ENCODE measurements around the gene UBE2Q2.

- TF ChIP-seq POLR2AphosphoS5 (IDR thresholded peaks at IDR 0.05; ENCODE audit: borderline replicate concordance, low read depth, low read length) = no peak
- no peak for TF ChIP-seq EZH2 (IDR thresholded peaks at IDR 0.05)
- no peak for TF ChIP-seq FOXP2 (optimal IDR thresholded peaks at IDR 0.05; ENCODE audit: control extremely low read depth, extremely low read length, insufficient read depth)
Observed at GRCh38 chr15:75869446-75869845, 26.2 kb downstream of the UBE2Q2 start.

Data from SK-N-MC (cell line).